ENCODE measurements around the gene ASB2.

The ASB2 gene

DNA sequence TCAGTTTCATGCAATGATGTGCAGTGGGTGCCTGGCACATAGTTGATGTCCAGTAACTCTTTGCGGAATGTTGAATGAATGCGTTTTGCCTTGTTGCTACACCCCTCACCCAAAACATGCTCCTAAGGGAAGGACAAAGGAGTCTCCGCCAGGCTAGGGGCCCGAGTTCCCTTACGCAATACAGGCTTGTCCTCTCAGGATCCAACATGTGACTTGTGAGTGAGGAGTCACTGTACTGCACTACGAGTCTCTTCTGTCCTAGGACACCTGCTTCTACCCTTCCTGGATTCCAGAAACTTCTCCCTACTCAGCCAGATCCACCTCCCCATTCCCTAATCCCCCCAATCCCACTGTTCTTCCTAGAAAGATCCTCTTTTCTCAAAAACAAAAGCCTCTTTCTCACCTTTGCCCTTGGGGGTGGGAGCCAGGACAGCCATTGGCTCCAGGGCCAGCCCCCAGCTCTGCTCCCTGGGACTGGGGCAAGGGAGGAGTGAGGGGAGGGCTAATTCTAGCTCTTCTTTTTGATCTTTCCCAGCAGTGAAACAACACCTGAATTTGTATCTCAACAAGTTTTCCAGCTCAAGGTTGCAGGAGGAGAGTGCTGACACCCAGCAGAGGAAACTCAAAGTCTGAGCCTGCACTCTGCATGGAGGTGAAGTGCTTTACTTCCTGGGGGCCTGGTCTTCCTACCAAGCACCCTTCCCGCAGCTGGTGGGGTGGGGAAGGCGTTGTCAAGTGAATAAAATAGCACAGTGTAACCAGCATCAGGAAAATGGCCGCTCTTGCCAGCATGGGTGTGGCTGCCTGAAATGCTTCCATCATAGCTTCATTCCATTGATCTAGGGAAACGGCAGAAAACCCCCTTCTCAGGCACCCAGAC, 46.4 kb upstream of the ASB2 start:
- H3K27ac ChIP-seq (replicated peaks): no peak overlapping the region
- TF ChIP-seq, protein P1, sequence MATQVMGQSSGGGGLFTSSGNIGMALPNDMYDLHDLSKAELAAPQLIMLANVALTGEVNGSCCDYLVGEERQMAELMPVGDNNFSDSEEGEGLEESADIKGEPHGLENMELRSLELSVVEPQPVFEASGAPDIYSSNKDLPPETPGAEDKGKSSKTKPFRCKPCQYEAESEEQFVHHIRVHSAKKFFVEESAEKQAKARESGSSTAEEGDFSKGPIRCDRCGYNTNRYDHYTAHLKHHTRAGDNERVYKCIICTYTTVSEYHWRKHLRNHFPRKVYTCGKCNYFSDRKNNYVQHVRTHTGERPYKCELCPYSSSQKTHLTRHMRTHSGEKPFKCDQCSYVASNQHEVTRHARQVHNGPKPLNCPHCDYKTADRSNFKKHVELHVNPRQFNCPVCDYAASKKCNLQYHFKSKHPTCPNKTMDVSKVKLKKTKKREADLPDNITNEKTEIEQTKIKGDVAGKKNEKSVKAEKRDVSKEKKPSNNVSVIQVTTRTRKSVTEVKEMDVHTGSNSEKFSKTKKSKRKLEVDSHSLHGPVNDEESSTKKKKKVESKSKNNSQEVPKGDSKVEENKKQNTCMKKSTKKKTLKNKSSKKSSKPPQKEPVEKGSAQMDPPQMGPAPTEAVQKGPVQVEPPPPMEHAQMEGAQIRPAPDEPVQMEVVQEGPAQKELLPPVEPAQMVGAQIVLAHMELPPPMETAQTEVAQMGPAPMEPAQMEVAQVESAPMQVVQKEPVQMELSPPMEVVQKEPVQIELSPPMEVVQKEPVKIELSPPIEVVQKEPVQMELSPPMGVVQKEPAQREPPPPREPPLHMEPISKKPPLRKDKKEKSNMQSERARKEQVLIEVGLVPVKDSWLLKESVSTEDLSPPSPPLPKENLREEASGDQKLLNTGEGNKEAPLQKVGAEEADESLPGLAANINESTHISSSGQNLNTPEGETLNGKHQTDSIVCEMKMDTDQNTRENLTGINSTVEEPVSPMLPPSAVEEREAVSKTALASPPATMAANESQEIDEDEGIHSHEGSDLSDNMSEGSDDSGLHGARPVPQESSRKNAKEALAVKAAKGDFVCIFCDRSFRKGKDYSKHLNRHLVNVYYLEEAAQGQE (IDR thresholded peaks at IDR 0.05; ENCODE audit: insufficient replicate concordance, low read depth): no peak
- TF ChIP-seq GABPA (IDR thresholded peaks at IDR 0.05; ENCODE audit: low read depth): no peak
- no peak for TF ChIP-seq POLR2AphosphoS5 (IDR thresholded peaks at IDR 0.05; ENCODE audit: low read depth)
- TF ChIP-seq, protein P2, sequence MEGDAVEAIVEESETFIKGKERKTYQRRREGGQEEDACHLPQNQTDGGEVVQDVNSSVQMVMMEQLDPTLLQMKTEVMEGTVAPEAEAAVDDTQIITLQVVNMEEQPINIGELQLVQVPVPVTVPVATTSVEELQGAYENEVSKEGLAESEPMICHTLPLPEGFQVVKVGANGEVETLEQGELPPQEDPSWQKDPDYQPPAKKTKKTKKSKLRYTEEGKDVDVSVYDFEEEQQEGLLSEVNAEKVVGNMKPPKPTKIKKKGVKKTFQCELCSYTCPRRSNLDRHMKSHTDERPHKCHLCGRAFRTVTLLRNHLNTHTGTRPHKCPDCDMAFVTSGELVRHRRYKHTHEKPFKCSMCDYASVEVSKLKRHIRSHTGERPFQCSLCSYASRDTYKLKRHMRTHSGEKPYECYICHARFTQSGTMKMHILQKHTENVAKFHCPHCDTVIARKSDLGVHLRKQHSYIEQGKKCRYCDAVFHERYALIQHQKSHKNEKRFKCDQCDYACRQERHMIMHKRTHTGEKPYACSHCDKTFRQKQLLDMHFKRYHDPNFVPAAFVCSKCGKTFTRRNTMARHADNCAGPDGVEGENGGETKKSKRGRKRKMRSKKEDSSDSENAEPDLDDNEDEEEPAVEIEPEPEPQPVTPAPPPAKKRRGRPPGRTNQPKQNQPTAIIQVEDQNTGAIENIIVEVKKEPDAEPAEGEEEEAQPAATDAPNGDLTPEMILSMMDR (IDR thresholded peaks at IDR 0.05; ENCODE audit: insufficient read depth, low read length): no peak
- TF ChIP-seq SPI1 (IDR thresholded peaks at IDR 0.05; ENCODE audit: borderline replicate concordance, low read depth): no peak

DNA sequence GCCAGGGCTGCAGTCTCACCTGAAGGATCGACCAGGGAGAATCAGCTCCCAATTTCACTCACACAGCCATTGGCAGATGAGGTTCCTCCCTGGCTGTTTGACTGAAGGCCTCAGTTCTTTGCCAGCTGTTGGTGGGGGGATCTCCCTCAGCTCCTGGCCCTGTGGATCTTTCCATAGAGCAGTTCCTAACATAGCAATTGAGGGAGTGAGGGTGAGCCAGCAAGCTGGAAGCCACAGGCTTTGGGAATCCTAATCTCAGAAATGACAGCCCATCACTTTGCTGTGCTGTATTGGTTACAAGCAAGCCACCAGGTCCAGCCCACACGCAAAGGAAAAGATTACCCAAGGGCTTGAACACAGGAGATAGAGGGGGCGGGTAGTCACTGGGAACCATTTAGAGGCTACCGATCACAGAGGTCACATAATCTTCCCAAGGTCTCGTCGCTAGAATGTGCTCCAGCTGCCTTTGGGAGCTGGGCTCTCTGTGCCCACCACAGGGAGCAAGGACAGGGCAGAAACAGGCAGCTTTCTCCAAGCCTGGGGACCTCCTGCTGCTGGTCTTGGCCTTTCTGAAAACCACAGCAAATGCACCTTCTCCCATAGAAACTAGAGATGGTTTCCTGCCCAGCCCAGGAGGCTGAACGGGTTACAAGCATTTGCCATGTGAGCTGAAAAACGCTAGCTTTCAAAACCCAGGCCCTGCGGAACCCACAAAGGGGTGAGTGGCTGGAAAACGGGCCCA, 45.2 kb upstream of the ASB2 start:
- no peak overlapping the region for H3K27ac ChIP-seq (replicated peaks)
- DNase-seq (ENCODE audit: low read depth in 1 of 2, low spot score in 1 of 2): no peak
- no peaks in the 10 kb centered on the region for H3K27me3 ChIP-seq (ENCODE audit: insufficient read depth, poor library complexity, severe bottlenecking)
- no peak overlapping the region for H3K4me3 ChIP-seq (replicated peaks; ENCODE audit: insufficient read depth, low read length)
- TF ChIP-seq, protein P2 (IDR thresholded peaks at IDR 0.05; ENCODE audit: insufficient read depth, low read length): no peak
- TF ChIP-seq, protein P1 (IDR thresholded peaks at IDR 0.05; ENCODE audit: insufficient replicate concordance, low read depth): no peak
- TF ChIP-seq SPI1 (IDR thresholded peaks at IDR 0.05; ENCODE audit: borderline replicate concordance, low read depth) (no peak), GABPA (IDR thresholded peaks at IDR 0.05; ENCODE audit: low read depth) (no peak), POLR2AphosphoS5 (IDR thresholded peaks at IDR 0.05; ENCODE audit: low read depth) (no peak)

More for the DNA sequence above, 46.4 kb upstream of the ASB2 start:
- H3K27me3 ChIP-seq (ENCODE audit: insufficient read depth, poor library complexity, severe bottlenecking): no peaks in the 10 kb centered on the region
- H3K4me3 ChIP-seq (replicated peaks; ENCODE audit: insufficient read depth, low read length): no peak overlapping the region
- no peak for DNase-seq (ENCODE audit: low read depth in 1 of 2, low spot score in 1 of 2)

DNA sequence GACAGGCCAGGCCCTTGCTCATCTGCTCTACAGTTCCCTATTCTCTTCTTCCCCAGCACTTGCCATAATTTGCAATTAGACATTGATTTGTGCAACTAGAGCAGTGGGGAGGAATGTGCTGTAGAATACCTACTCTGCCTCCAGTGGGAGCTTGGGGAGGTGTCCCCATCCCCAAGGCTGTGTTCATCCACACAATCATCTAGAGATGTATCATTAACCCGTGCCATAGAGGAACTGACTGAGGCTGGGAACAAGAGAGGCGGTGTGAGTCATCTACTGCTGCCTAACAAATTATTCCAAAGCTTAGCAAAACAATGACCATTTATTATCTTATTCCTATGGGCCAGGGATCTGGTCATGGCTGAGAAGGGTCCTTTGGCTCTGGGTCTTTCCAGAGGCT, 44.6 kb upstream of the ASB2 start:
- H3K27me3 ChIP-seq (ENCODE audit: insufficient read depth, poor library complexity, severe bottlenecking): no peaks in the 10 kb centered on the region
- TF ChIP-seq SPI1 (IDR thresholded peaks at IDR 0.05; ENCODE audit: borderline replicate concordance, low read depth): no peak
- TF ChIP-seq, protein P2 (IDR thresholded peaks at IDR 0.05; ENCODE audit: insufficient read depth, low read length): no peak
- no peak for TF ChIP-seq POLR2AphosphoS5 (IDR thresholded peaks at IDR 0.05; ENCODE audit: low read depth)
- TF ChIP-seq GABPA (IDR thresholded peaks at IDR 0.05; ENCODE audit: low read depth): no peak
- TF ChIP-seq, protein P1 (IDR thresholded peaks at IDR 0.05; ENCODE audit: insufficient replicate concordance, low read depth): no peak
- H3K4me3 ChIP-seq (replicated peaks; ENCODE audit: insufficient read depth, low read length): no peak overlapping the region
- H3K27ac ChIP-seq (replicated peaks): no peak overlapping the region
- DNase-seq (ENCODE audit: low read depth in 1 of 2, low spot score in 1 of 2): no peak

Data from HL-60 (cell line).